ENCODE measurements around the gene BCKDK.
"Not testable (repeated sequence)": the region's sequence is repeated elsewhere in the genome, so short reads cannot be mapped to it uniquely, and the experiment has no call there.

Gene BCKDK

GRCh38 chr16:31144418-31144817 is 36.2 kb downstream of the BCKDK start:
- DNase-seq, result not testable (repeated sequence)

GRCh38 chr16:31145398-31145990 is 37.3 kb downstream of the BCKDK start:
- DNase-seq, result no peak

GRCh38 chr16:31147574-31147973 is 39.4 kb downstream of the BCKDK start:
- no peak for DNase-seq

- DNase-seq, result no peak
Observed at GRCh38 chr16:31148281-31148728, 40.1 kb downstream of the BCKDK start.

GRCh38 chr16:31148896-31149295 is 40.7 kb downstream of the BCKDK start:
- DNase-seq, result no peak

GRCh38 chr16:31149332-31149731 is 41.1 kb downstream of the BCKDK start:
- DNase-seq, result no peak

- DNase-seq, result no peak
Observed at GRCh38 chr16:31149894-31150890, 42.0 kb downstream of the BCKDK start, which contains the start of gene PRSS36. Gene PRSS36, minus strand, starts transcription at chr16:31150066. Its CDS starts 31 bp downstream, at chr16:31150035.

- not testable (repeated sequence) for DNase-seq
Observed at GRCh38 chr16:31150976-31151375, 42.8 kb downstream of the BCKDK start.

- no peak for DNase-seq
Observed at GRCh38 chr16:31157136-31157535, 49.0 kb downstream of the BCKDK start.
